HG02970 (cell line): ENCODE data around the gene CDH3.
"Not testable (repeated sequence)": the region's sequence is repeated elsewhere in the genome, so short reads cannot be mapped to it uniquely, and the experiment has no call there.

Source experiments
- ATAC-seq: cut with Tn5 transposase; IDR thresholded peaks from one replicate; pipeline ENCODE4 v1.9.1; 2021; ENCODE audit warnings: mild to moderate bottlenecking, moderate library complexity, moderate number of reproducible peaks; ENCODE audit not compliant: unreplicated experiment, low FRiP score

Gene CDH3

GRCh38 chr16:68698091-68698490, 53.0 kb downstream of the CDH3 start:
- no peak for ATAC-seq

- ATAC-seq: no peak
Observed at GRCh38 chr16:68700120-68700519, 55.0 kb downstream of the CDH3 start.

GRCh38 chr16:68700831-68701230, 55.7 kb downstream of the CDH3 start:
- ATAC-seq: no peak

- no peak for ATAC-seq
Observed at GRCh38 chr16:68704232-68704867, 59.2 kb downstream of the CDH3 start.

GRCh38 chr16:68707340-68708152, 62.4 kb downstream of the CDH3 start:
- ATAC-seq: no peak

GRCh38 chr16:68710211-68710610, 65.1 kb downstream of the CDH3 start:
- ATAC-seq: no peak

- no peak for ATAC-seq
Observed at GRCh38 chr16:68711421-68712139, 66.5 kb downstream of the CDH3 start.

- ATAC-seq: no peak
Observed at GRCh38 chr16:68713361-68713760, 68.3 kb downstream of the CDH3 start.

- no peak for ATAC-seq
Observed at GRCh38 chr16:68715471-68715870, 70.4 kb downstream of the CDH3 start.

- not testable (repeated sequence) for ATAC-seq
Observed at GRCh38 chr16:68716516-68716915, 71.4 kb downstream of the CDH3 start.

GRCh38 chr16:68717684-68718083, 72.6 kb downstream of the CDH3 start:
- no peak for ATAC-seq

- no peak for ATAC-seq
Observed at GRCh38 chr16:68718590-68718989, 73.5 kb downstream of the CDH3 start.

GRCh38 chr16:68719993-68720489, 74.9 kb downstream of the CDH3 start:
- ATAC-seq: peak; percentile 76

GRCh38 chr16:68722119-68723024, 77.3 kb downstream of the CDH3 start:
- no peak for ATAC-seq

GRCh38 chr16:68724797-68725196, 79.7 kb downstream of the CDH3 start:
- no peak for ATAC-seq

- no peak for ATAC-seq
Observed at GRCh38 chr16:68728523-68728922, 83.4 kb downstream of the CDH3 start.

GRCh38 chr16:68731637-68732036, 86.5 kb downstream of the CDH3 start:
- no peak for ATAC-seq

GRCh38 chr16:68732042-68732680, 87.1 kb downstream of the CDH3 start:
- ATAC-seq: no peak

- no peak for ATAC-seq
Observed at GRCh38 chr16:68732741-68733399, 87.8 kb downstream of the CDH3 start.
